ENCODE data around the gene AGAP1. TPM values are rescaled to one million over a fixed set of nuclear protein-coding genes. Genes with fewer than 3 reads are reported as not detected.

Gene AGAP1
- total and polyA plus RNA-seq, 7 donors: 4.2 to 21.6 (median 16.6) TPM

GRCh38 chr2:236109061-236109460 is 615.2 kb downstream of the AGAP1 start:
- TF ChIP-seq CTCF (IDR thresholded peaks at IDR 0.05): no peak
- DNase-seq: no peak

GRCh38 chr2:236109473-236109872 is 615.6 kb downstream of the AGAP1 start:
- no peaks in the 10 kb centered on the region for H3K9me3 ChIP-seq
- no peaks in the 10 kb centered on the region for H3K27me3 ChIP-seq (ENCODE audit: insufficient read depth in 3 of 3, low read length in 2 of 3)
- no peak for TF ChIP-seq CTCF (IDR thresholded peaks at IDR 0.05)
- no peak overlapping the region for H3K27ac ChIP-seq
- H3K36me3 ChIP-seq (ENCODE audit: insufficient read depth in 1 of 2, low read depth in 1 of 2): no peaks in the 10 kb centered on the region
- intact Hi-C loops (cut with DNase I): no loop called here
- no peak for DNase-seq
- no peak for ATAC-seq
- WGBS, 3 donors: 93 to 98% (median 95%) methylated on average over 21 of the region's 21 CpGs
- H3K4me1 ChIP-seq: no peaks in the 10 kb centered on the region
- no peak overlapping the region for H3K4me3 ChIP-seq

More at GRCh38 chr2:236109061-236109460, 615.2 kb downstream of the AGAP1 start:
- Histone ChIP-seq H3K4me1 (no peaks in the 10 kb centered on the region), H3K27me3 (ENCODE audit: insufficient read depth in 3 of 3, low read length in 2 of 3) (no peaks in the 10 kb centered on the region), H3K9me3 (no peaks in the 10 kb centered on the region), H3K36me3 (ENCODE audit: insufficient read depth in 1 of 2, low read depth in 1 of 2) (no peaks in the 10 kb centered on the region), H3K4me3 (no peak overlapping the region), H3K27ac (no peak overlapping the region)
- WGBS, 3 donors: 95 to 98% (median 98%) methylated on average over 5 of the region's 5 CpGs
- ATAC-seq: no peak
- intact Hi-C loops (cut with DNase I): no loop called here

DNA sequence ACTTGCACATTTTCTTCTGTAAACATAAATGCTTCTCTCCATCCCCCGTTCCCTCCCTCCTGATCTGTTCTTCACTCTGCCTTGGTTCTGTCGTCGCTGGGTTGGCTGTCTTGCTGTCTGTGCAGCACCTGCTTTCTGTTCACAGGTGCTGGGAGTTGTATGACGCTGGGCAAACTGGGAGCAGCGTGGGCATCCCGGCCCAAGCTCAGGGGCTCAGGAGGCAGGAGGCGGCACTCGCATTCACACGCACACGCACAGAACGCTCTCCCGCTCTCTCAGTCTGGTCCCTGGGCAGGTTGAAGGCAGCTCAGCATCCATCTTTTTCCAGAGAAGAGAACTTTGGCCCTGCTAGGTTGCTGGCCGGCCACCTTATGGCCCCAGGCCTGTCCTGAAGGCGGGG is 618.6 kb downstream of the AGAP1 start:
- Histone ChIP-seq H3K36me3 (ENCODE audit: insufficient read depth in 1 of 2, low read depth in 1 of 2) (no peaks in the 10 kb centered on the region), H3K4me3 (no peak overlapping the region), H3K27ac (no peak overlapping the region), H3K9me3 (no peaks in the 10 kb centered on the region), H3K27me3 (ENCODE audit: insufficient read depth in 3 of 3, low read length in 2 of 3) (no peaks in the 10 kb centered on the region), H3K4me1 (no peaks in the 10 kb centered on the region)
- WGBS, 3 donors: 83 to 91% (median 91%) methylated on average over 14 of the region's 14 CpGs
- no peak for DNase-seq
- ATAC-seq: no peak
- intact Hi-C loops (cut with DNase I): no loop called here
- TF ChIP-seq CTCF (IDR thresholded peaks at IDR 0.05): no peak

- no peak for DNase-seq
- Histone ChIP-seq H3K36me3 (ENCODE audit: insufficient read depth in 1 of 2, low read depth in 1 of 2) (no peaks in the 10 kb centered on the region), H3K9me3 (no peaks in the 10 kb centered on the region), H3K4me3 (no peak overlapping the region), H3K4me1 (no peaks in the 10 kb centered on the region), H3K27me3 (ENCODE audit: insufficient read depth in 3 of 3, low read length in 2 of 3) (no peaks in the 10 kb centered on the region), H3K27ac (no peak overlapping the region)
- 71 to 90% (median 84%) methylated on average over 8 of the region's 8 CpGs for WGBS, 3 donors
- ATAC-seq: peak in 3 of 4 donors; percentile 48 to 75 (median 65)
- no peak for TF ChIP-seq CTCF (IDR thresholded peaks at IDR 0.05)
- intact Hi-C loops (cut with DNase I): no loop called here
Measured at GRCh38 chr2:236113425-236113824, 619.6 kb downstream of the AGAP1 start.

DNA sequence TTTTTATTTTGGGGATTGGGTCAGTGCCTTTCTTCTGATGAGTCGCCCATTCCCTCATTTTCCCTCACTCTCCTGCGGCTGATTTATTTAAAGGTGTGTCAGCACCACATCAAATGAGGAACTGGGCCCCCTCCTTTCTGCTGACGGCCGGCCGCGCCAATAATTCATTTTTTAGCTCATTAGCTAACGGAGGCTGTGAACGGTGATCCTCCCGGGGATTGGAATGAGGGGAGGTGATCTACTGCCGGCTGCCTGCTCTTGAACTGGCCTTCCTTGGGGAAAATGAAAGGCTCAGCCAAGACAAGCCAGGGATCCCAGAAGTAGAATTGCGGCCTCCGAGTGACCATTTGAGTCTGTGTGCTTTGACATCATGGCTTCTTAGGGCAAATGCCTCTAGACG is 620.1 kb downstream of the AGAP1 start:
- WGBS, 3 donors: 79 to 83% (median 83%) methylated on average over 13 of the region's 13 CpGs
- intact Hi-C loops (cut with DNase I): no loop called here
- Histone ChIP-seq H3K27me3 (ENCODE audit: insufficient read depth in 3 of 3, low read length in 2 of 3) (no peaks in the 10 kb centered on the region), H3K4me3 (no peak overlapping the region), H3K27ac (no peak overlapping the region), H3K9me3 (no peaks in the 10 kb centered on the region), H3K36me3 (ENCODE audit: insufficient read depth in 1 of 2, low read depth in 1 of 2) (no peaks in the 10 kb centered on the region), H3K4me1 (no peaks in the 10 kb centered on the region)
- DNase-seq: no peak
- ATAC-seq: no peak
- TF ChIP-seq CTCF (IDR thresholded peaks at IDR 0.05): no peak
